K562 (cell line): ENCODE results near the gene XAB2. TPM values are rescaled to one million over a fixed set of nuclear protein-coding genes. Genes with fewer than 3 reads are reported as not detected.

Experiments
- BRCA1 ChIP-seq, 2 experiments: fragments of 450-650 bp in 1 of 2; sonication (generic) in 1 of 2; formaldehyde crosslinking in 1 of 2; IDR thresholded peaks; 2 replicates each; pipeline versions ENCODE4 v1.5.0 to v1.6.1; 2017 to 2020; ENCODE audit warnings: mild to moderate bottlenecking in 1 of 2, missing genetic modification reagents in 1 of 2
- CHD4 ChIP-seq: fragments of 200-600 bp; sonication (generic); IDR thresholded peaks from 3 replicates; pipeline ENCODE4 v1.6.1; 2012; ENCODE audit warnings: low read depth, mild to moderate bottlenecking, mixed read lengths, low read length, inconsistent platforms; ENCODE audit not compliant: insufficient read depth, insufficient replicate concordance, poor library complexity, severe bottlenecking
- DIDO1 ChIP-seq: fragments of 450-650 bp; IDR thresholded peaks from 2 replicates; pipeline ENCODE4 v1.6.1; 2016; ENCODE audit warnings: low read depth, missing biosample characterization, missing genetic modification characterization
- DNMT1 ChIP-seq: fragments of 450-650 bp; IDR thresholded peaks from 2 replicates; pipeline ENCODE4 v1.6.1; 2016; ENCODE audit warnings: antibody characterized with exemption, mild to moderate bottlenecking
- EP400 ChIP-seq: fragments of 450-650 bp; IDR thresholded peaks from 2 replicates; pipeline ENCODE4 v1.6.1; 2017; ENCODE audit warnings: antibody characterized with exemption, mild to moderate bottlenecking, moderate library complexity
- FIP1L1 ChIP-seq: fragments of 200-400 bp; formaldehyde crosslinking; IDR thresholded peaks from 2 replicates; pipeline ENCODE4 v1.6.1; 2018; ENCODE audit warnings: mild to moderate bottlenecking, low read depth, low read length; ENCODE audit not compliant: poor library complexity, severe bottlenecking
- FOS ChIP-seq: IDR thresholded peaks from 3 replicates; pipeline ENCODE4 v1.6.1; 2011; ENCODE audit not compliant: insufficient read length; ENCODE audit errors: extremely low read depth
- FOXK2 ChIP-seq, 2 experiments: fragments of 450-650 bp; IDR thresholded peaks in 1 of 2; conservative IDR thresholded peaks in 1 of 2; 2 replicates each; pipeline ENCODE4 v1.6.1; 2016; ENCODE audit warnings: low read depth in 2 of 2, mild to moderate bottlenecking in 1 of 2
- FUS ChIP-seq: fragments of 200-400 bp; formaldehyde crosslinking; optimal IDR thresholded peaks from 2 replicates; pipeline ENCODE3; 2017; ENCODE audit warnings: low read depth, low read length
- HNRNPUL1 ChIP-seq: fragments of 200-400 bp; formaldehyde crosslinking; IDR thresholded peaks from 2 replicates; pipeline ENCODE4 v1.6.1; 2017; ENCODE audit warnings: low read length
- KAT7 ChIP-seq: sonication (generic); formaldehyde crosslinking; IDR thresholded peaks from 2 replicates; pipeline ENCODE4 v1.8.0; 2022; ENCODE audit warnings: missing genetic modification reagents, mild to moderate bottlenecking, borderline replicate concordance
- KDM4B ChIP-seq, 2 experiments: fragments of 450-650 bp in 1 of 2; sonication (generic) in 1 of 2; IDR thresholded peaks; 2 replicates each; pipeline ENCODE4 v1.6.1; 2016 to 2017; ENCODE audit warnings: borderline replicate concordance in 2 of 2, antibody characterized with exemption in 1 of 2, low read depth in 1 of 2, mild to moderate bottlenecking in 1 of 2
- NR4A1 ChIP-seq, 2 experiments: fragments of 250-450 bp in 1 of 2; fragments of 450-650 bp in 1 of 2; sonication (Bioruptor Pico) in 1 of 2; IDR thresholded peaks; 2 replicates each; pipeline versions ENCODE4 v1.4.0 to v1.6.1; 2016 to 2020; ENCODE audit warnings: mild to moderate bottlenecking in 2 of 2, missing compliant biosample characterization in 1 of 2, missing genetic modification characterization in 1 of 2, moderate library complexity in 1 of 2
- NRF1 ChIP-seq, 2 experiments: fragments of 450-650 bp; IDR thresholded peaks in 1 of 2; conservative IDR thresholded peaks in 1 of 2; 2 replicates each; pipeline ENCODE4 v1.6.1; 2014; ENCODE audit warnings: mild to moderate bottlenecking in 2 of 2
- OTX1 ChIP-seq: fragments of 450-650 bp; formaldehyde crosslinking; IDR thresholded peaks from 2 replicates; pipeline ENCODE4 v1.4.0; 2022; ENCODE audit warnings: mild to moderate bottlenecking
- PHF21A ChIP-seq: fragments of 450-650 bp; IDR thresholded peaks from 2 replicates; pipeline ENCODE4 v1.6.1; 2017; ENCODE audit warnings: low read depth, borderline replicate concordance
- XRCC5 ChIP-seq: fragments of 200-400 bp; formaldehyde crosslinking; IDR thresholded peaks from 2 replicates; pipeline ENCODE4 v1.6.1; 2017; ENCODE audit warnings: low read depth, mild to moderate bottlenecking, low read length
- ZNF408 ChIP-seq: fragments of 250-450 bp; sonication (Bioruptor Pico); IDR thresholded peaks from 2 replicates; pipeline ENCODE4 v1.4.0; 2020; ENCODE audit warnings: low read depth, mild to moderate bottlenecking, moderate library complexity
- ZNF436 ChIP-seq: fragments of 250-450, 450-650 bp; sonication (Bioruptor Pico); formaldehyde crosslinking; IDR thresholded peaks from 2 replicates; pipeline ENCODE4 v1.7.0; 2020; ENCODE audit warnings: mild to moderate bottlenecking
- polyA plus RNA-seq, 8 experiments: library from polyadenylated mRNA; depleted of rRNA in 4 of 8; stranded (reverse) in 5 of 8; unstranded in 3 of 8; fragments of >200 nt; fragmentation: Nextera tagmentation in 2 of 8; fragmentation: Illumina TruSeq in 1 of 8; extraction: Ambion mirVana in 2 of 8; extraction: Trizol in 1 of 8; gene quantifications; 2 replicates each; pipeline versions ENCODE4 v1.2.1 to v1.2.3, GENCODE V29; 2011 to 2014; ENCODE audit warnings: inconsistent platforms in 1 of 8, missing spikeins in 1 of 8
- total RNA-seq, 7 experiments: library from RNA; depleted of rRNA in 6 of 7; stranded (reverse); fragments of >200 nt in 6 of 7; fragmentation: Illumina TruSeq in 2 of 7; extraction: Trizol in 2 of 7; gene quantifications; 2 replicates each; pipeline versions ENCODE4 v1.2.1 to v1.2.3, GENCODE V29; 2011 to 2021; ENCODE audit warnings: low replicate concordance in 1 of 7
- TF ChIP-seq, protein P1 (sequence below), 2 experiments: fragments of 450-650 bp in 1 of 2; IDR thresholded peaks; 2 replicates each; pipeline ENCODE4 v1.6.1; 2011 to 2017; ENCODE audit warnings: low read depth in 2 of 2, antibody characterized with exemption in 1 of 2, borderline replicate concordance in 1 of 2, low read length in 1 of 2, mild to moderate bottlenecking in 1 of 2, mixed read lengths in 1 of 2; ENCODE audit not compliant: control insufficient read depth in 1 of 2
- TF ChIP-seq, protein P2 (sequence below): fragments of 250-450 bp; sonication (Bioruptor Pico); IDR thresholded peaks from 2 replicates; pipeline ENCODE4 v1.5.0; 2021; ENCODE audit warnings: mild to moderate bottlenecking, moderate library complexity

XAB2 gene
- total and polyA plus RNA-seq, 9 of the 15 experiments (the other 6 are each of a cell fraction or from before 2014, with no cell fraction given): 0.21 to 58.3 (median 20.0) TPM

DNA sequence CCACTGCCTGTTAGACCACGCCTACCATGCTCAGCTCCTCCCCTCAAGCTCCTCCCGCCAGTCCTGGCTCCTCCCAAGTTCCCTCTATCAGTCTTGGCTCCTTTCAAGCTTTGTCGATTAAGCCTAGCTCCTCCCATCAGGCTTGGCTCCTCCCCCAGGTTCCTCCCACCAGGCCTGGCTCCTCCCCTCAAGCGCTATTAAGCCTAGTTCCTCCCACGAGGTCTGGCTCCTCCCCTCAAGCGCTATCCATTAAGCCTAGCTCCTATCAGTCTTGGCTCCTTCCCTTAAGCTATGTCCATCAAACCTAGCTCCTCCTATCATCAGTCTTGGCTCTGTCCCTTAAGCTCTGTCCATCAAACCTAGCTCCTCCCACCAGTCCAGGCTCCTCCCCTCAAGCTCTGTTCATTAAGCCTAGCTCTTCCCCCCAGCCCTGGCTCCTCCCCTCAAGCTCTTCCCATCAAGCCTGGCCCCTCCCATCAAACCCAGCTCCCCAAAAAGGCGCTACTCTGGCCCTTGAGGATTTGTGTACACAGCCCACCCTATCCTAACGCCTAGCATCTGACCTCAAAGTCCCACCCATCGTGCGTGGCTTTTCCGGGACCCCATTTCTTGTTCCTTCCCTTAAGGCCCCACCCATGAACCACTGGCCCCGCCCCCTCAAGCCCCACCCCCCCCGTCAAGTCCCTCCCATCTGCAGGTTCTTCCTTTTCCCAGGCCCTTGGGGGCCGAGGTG, 23.7 kb downstream of the XAB2 start (continued):
- TF ChIP-seq KDM4B (IDR thresholded peaks at IDR 0.05; ENCODE audit: borderline replicate concordance in 2 of 2, low read depth in 1 of 2): no peak
- TF ChIP-seq CHD4: no peak
- TF ChIP-seq PHF21A: no peak
- no peak for TF ChIP-seq XRCC5
- no peak for TF ChIP-seq BRCA1 (IDR thresholded peaks at IDR 0.05)
- no peak for TF ChIP-seq BRCA1 (CRISPR knock-in tag; IDR thresholded peaks at IDR 0.05)
- no peak for TF ChIP-seq ZNF436 (CRISPR knock-in tag)
- no peak for TF ChIP-seq HNRNPUL1
- no peak for TF ChIP-seq FOXK2 (conservative IDR thresholded peaks at IDR 0.05 in 1 of 2, IDR thresholded peaks at IDR 0.05 in 1 of 2; ENCODE audit: low read depth in 2 of 2)
- peak; percentile 79 to 82 for TF ChIP-seq NRF1 (conservative IDR thresholded peaks at IDR 0.05 in 1 of 2, IDR thresholded peaks at IDR 0.05 in 1 of 2)
- TF ChIP-seq DNMT1: no peak
- no peak for TF ChIP-seq ZNF408 (CRISPR knock-in tag)
- no peak for TF ChIP-seq FIP1L1
- TF ChIP-seq OTX1 (CRISPR knock-in tag): peak; percentile 68
- no peak for TF ChIP-seq EP400
- TF ChIP-seq, protein P1, sequence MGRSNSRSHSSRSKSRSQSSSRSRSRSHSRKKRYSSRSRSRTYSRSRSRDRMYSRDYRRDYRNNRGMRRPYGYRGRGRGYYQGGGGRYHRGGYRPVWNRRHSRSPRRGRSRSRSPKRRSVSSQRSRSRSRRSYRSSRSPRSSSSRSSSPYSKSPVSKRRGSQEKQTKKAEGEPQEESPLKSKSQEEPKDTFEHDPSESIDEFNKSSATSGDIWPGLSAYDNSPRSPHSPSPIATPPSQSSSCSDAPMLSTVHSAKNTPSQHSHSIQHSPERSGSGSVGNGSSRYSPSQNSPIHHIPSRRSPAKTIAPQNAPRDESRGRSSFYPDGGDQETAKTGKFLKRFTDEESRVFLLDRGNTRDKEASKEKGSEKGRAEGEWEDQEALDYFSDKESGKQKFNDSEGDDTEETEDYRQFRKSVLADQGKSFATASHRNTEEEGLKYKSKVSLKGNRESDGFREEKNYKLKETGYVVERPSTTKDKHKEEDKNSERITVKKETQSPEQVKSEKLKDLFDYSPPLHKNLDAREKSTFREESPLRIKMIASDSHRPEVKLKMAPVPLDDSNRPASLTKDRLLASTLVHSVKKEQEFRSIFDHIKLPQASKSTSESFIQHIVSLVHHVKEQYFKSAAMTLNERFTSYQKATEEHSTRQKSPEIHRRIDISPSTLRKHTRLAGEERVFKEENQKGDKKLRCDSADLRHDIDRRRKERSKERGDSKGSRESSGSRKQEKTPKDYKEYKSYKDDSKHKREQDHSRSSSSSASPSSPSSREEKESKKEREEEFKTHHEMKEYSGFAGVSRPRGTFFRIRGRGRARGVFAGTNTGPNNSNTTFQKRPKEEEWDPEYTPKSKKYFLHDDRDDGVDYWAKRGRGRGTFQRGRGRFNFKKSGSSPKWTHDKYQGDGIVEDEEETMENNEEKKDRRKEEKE (IDR thresholded peaks at IDR 0.05; ENCODE audit: borderline replicate concordance in 1 of 2, control insufficient read depth in 1 of 2, low read depth in 2 of 2, low read length in 1 of 2): no peak
- peak; percentile 11 for TF ChIP-seq FOS
- TF ChIP-seq, protein P2, sequence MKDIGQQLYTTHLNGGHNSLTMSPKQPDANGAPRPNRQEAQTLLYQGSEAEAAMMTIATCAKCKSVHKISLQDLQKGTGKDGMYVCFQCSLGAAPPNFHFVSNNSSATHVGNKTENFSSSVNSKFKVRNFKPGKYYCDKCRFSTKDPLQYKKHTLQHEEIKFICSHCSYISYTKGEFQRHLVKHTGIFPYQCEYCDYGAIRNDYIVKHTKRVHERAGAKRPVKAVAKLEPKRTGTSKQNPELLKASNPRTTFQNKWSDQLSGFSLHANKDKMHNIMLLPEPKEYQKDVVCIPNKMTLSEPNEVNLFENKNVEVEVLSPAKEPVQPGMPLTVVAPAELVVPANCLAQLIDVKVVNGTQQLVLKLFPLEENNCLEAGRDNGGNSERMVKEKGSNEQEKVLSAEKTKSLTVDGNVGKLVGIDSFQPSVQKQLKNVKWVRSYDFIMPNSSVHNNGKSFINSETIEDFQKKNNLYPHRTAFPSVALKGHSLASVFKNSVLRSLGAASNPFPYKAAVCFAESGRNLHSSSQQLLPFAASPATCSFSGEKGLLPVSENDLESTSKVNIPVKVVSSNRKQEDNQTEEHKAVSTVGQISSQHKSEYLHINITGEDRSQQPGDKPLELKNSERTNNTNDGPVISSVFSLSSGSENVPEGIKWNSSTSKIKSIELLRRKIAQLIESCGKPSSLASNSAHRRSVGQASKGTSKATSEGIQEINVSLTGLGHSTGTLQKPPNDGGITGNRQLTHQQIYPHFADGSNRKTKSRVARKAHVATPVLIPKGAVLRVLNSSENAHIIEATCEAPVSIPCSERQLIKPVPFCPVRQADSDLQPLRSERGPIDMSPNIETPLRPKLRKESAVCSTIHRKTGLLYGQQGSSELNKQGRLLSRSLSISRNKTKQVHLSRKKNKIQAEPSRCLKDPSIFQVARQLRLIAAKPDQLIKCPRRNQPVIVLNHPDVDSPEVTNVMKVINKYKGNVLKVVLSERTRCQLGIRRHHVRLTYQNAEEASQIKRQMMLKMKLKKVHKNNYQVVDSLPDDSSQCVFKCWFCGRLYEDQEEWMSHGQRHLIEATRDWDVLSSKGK (CRISPR knock-in tag): no peak
- no peak for TF ChIP-seq NR4A1 (CRISPR knock-in tag; IDR thresholded peaks at IDR 0.05)
- no peak for TF ChIP-seq NR4A1 (tag; IDR thresholded peaks at IDR 0.05)
- no peak for TF ChIP-seq DIDO1 (tag)
- no peak for TF ChIP-seq KAT7 (CRISPR knock-in tag)
- TF ChIP-seq FUS: no peak
